ENCODE data around the gene TSPOAP1.

The TSPOAP1 gene

GRCh38 chr17:58253082-58253481 is 75.5 kb downstream of the TSPOAP1 start:
- no peak for DNase-seq (ENCODE audit: low read depth, low spot score)
- H3K4me3 ChIP-seq (ENCODE audit: low read depth, low read length) = no peak overlapping the region
- in situ Hi-C loops (cut with HindIII; ENCODE audit: low sequenced_read_pairs) = no loop called here
- TF ChIP-seq CTCF (IDR thresholded peaks at IDR 0.05; ENCODE audit: low read depth, low read length) = no peak

- no peak for TF ChIP-seq CTCF (IDR thresholded peaks at IDR 0.05; ENCODE audit: low read depth, low read length)
- no peak for DNase-seq (ENCODE audit: low read depth, low spot score)
- in situ Hi-C loops (cut with HindIII; ENCODE audit: low sequenced_read_pairs) = no loop called here
- H3K4me3 ChIP-seq (ENCODE audit: low read depth, low read length) = no peak overlapping the region
These were observed 76.5 kb downstream of the TSPOAP1 start for GRCh38 chr17:58252141-58252540.

Measured in astrocyte of the spinal cord (primary cell).